Dendritic cell treated with granulocyte-macrophage colony-stimulating factor and Interleukin-4, amounts not matched to agents 40 ng/mL and 50 ng/mL, for 4 days (primary cell): ENCODE measurements around the gene ATP7B.

ENCODE experiments used
- H3K27ac Mint-ChIP-seq: one replicate; pipeline ENCODE4 v1.8.0; 2022; ENCODE audit warnings: mild to moderate bottlenecking, mixed read lengths
- H3K27me3 Mint-ChIP-seq: one replicate; pipeline ENCODE4 v1.8.0; 2022; ENCODE audit warnings: mild to moderate bottlenecking, mixed read lengths
- H3K36me3 Mint-ChIP-seq: one replicate; pipeline ENCODE4 v1.8.0; 2022; ENCODE audit warnings: low read depth, mixed read lengths
- H3K4me1 Mint-ChIP-seq: one replicate; pipeline ENCODE4 v1.8.0; 2022; ENCODE audit warnings: low read depth, mixed read lengths
- H3K4me3 Mint-ChIP-seq: one replicate; pipeline ENCODE4 v1.8.0; 2022; ENCODE audit warnings: mild to moderate bottlenecking, moderate library complexity, mixed read lengths
- H3K9me3 Mint-ChIP-seq: one replicate; pipeline ENCODE4 v1.8.0; 2022; ENCODE audit warnings: mixed read lengths
- intact Hi-C: fragments of 100-400 bp; cut with micrococcal nuclease; formaldehyde crosslinking; loops from one replicate; pipeline ENCODE4 v1.15.0; 2022

Gene ATP7B

DNA sequence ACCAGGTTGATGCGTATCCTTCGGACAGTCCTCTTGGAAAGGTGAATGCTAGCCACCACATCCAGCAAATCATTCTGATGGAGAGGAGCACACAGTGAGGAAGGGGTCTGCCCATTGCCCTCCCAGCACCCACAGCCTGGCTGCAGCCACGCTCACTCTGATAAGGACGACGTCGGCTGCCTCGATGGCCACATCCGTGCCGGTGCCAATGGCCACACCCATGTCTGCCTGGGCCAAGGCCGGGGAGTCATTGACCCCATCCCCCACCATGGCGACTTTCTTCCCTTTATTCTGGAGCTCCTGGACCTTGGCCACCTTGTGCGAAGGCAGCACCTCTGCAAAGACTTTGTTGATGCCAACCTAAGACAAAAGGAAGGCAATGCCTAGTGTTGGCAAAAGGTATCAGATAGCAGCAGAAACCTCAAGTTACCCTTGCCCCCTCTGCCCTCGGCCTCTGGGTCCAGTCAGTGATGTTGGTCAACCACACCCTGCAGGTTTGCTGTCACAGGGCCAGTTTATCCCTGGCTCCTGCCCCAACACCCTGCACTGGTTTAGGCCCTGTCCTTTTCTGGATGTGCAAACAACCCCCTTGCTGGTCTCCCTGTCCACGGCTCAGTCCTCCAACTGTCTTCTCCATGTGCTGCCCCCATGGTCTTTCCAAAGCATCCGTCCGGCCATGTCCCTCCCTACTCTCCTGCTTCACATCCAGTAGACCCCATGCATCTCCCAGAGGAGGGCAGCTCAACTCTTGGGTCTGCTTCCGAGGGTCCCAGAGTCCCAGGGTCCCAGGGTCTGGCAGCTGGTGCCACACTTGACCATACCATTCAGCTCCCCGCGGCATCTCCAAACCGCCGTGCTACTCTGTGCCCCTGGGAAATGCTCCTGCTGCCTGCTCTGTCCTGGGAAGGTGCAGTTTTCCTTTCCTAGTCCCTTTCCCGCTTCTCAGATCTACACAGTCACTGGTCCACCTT is 73.6 kb downstream of the ATP7B start:
- Mint-ChIP-seq H3K9me3 (no peaks in the 10 kb centered on the region), H3K4me1 (no peaks in the 10 kb centered on the region), H3K36me3 (no peaks in the 10 kb centered on the region), H3K27ac (no peak overlapping the region), H3K4me3 (no peak overlapping the region), H3K27me3 (no peaks in the 10 kb centered on the region)
- intact Hi-C loops, result no loop called here

- no peaks in the 10 kb centered on the region for H3K27me3 Mint-ChIP-seq
- H3K27ac Mint-ChIP-seq, result no peak overlapping the region
- no peaks in the 10 kb centered on the region for H3K4me1 Mint-ChIP-seq
- no peak overlapping the region for H3K4me3 Mint-ChIP-seq
- intact Hi-C loops, result no loop called here
- H3K36me3 Mint-ChIP-seq, result no peaks in the 10 kb centered on the region
- H3K9me3 Mint-ChIP-seq, result no peaks in the 10 kb centered on the region
Observed at GRCh38 chr13:51935326-51936171, 75.7 kb downstream of the ATP7B start.

GRCh38 chr13:51934461-51935087 is 76.7 kb downstream of the ATP7B start:
- H3K4me1 Mint-ChIP-seq, result no peaks in the 10 kb centered on the region
- intact Hi-C loops, result no loop called here
- H3K36me3 Mint-ChIP-seq, result no peaks in the 10 kb centered on the region
- no peak overlapping the region for H3K4me3 Mint-ChIP-seq
- H3K9me3 Mint-ChIP-seq, result no peaks in the 10 kb centered on the region
- H3K27ac Mint-ChIP-seq, result no peak overlapping the region
- H3K27me3 Mint-ChIP-seq, result no peaks in the 10 kb centered on the region

DNA sequence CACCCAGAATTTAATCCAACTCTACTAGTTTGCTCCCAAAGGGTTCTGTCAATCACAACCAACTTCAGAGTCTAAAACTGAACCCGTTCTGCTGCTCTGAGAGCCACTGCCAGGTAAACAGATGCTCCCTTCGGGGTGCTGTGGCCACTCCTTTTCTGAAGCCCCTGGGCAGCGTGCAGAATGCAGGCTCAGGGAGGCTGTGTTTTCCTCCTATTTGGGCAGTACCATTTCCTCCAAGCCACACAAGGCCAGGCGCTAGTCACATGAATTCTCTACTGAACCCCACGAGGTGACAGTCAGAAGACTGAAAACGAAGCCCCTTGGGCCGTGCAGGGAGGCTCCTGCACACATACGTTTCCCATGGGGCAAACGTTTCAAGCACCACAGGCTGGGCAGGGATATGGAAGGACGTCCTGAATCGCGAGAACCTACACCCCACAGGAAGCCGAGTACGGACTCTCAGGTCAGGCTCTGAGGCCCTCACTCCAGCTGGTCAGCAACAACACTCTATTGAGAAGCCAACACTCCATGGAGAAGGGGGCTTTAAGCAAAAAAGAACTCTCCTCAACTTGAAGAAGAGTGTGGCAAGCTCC is 77.7 kb downstream of the ATP7B start:
- Mint-ChIP-seq H3K27me3 (no peaks in the 10 kb centered on the region), H3K27ac (no peak overlapping the region), H3K4me1 (no peaks in the 10 kb centered on the region), H3K9me3 (no peaks in the 10 kb centered on the region), H3K4me3 (no peak overlapping the region), H3K36me3 (no peaks in the 10 kb centered on the region)
- intact Hi-C loops, result no loop called here

GRCh38 chr13:51932231-51932630 is 79.0 kb downstream of the ATP7B start:
- no peak overlapping the region for H3K4me3 Mint-ChIP-seq
- no peaks in the 10 kb centered on the region for H3K4me1 Mint-ChIP-seq
- intact Hi-C loops, result no loop called here
- no peaks in the 10 kb centered on the region for H3K36me3 Mint-ChIP-seq
- H3K27me3 Mint-ChIP-seq, result no peaks in the 10 kb centered on the region
- H3K9me3 Mint-ChIP-seq, result no peaks in the 10 kb centered on the region
- H3K27ac Mint-ChIP-seq, result no peak overlapping the region

DNA sequence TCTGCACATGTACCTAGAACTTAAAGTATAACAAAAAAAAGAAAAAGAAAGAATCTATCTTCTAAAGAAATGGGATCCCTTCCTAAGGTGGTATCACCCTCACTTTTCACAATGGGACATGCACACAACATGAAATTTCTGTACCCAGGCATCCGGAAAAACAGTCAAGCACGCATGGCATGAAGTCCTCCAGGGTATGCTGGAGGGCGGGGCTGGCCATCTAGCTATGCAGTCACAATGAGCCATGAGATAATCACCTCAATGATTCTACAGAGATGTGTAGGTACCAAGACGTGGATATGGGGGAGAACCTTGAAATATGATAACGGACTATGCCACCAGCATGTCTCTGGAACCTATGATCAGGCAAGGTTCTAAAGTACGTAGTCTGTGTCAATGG is 79.6 kb downstream of the ATP7B start:
- no peaks in the 10 kb centered on the region for H3K27me3 Mint-ChIP-seq
- H3K36me3 Mint-ChIP-seq, result no peaks in the 10 kb centered on the region
- no peaks in the 10 kb centered on the region for H3K4me1 Mint-ChIP-seq
- intact Hi-C loops, result no loop called here
- no peak overlapping the region for H3K27ac Mint-ChIP-seq
- H3K4me3 Mint-ChIP-seq, result no peak overlapping the region
- H3K9me3 Mint-ChIP-seq, result no peaks in the 10 kb centered on the region

GRCh38 chr13:51929699-51930098 is 81.6 kb downstream of the ATP7B start:
- intact Hi-C loops, result no loop called here
- Mint-ChIP-seq H3K36me3 (no peaks in the 10 kb centered on the region), H3K4me3 (no peak overlapping the region), H3K9me3 (no peaks in the 10 kb centered on the region), H3K4me1 (peaks cover 5% of the 10 kb centered on the region), H3K27ac (no peak overlapping the region), H3K27me3 (no peaks in the 10 kb centered on the region)

DNA sequence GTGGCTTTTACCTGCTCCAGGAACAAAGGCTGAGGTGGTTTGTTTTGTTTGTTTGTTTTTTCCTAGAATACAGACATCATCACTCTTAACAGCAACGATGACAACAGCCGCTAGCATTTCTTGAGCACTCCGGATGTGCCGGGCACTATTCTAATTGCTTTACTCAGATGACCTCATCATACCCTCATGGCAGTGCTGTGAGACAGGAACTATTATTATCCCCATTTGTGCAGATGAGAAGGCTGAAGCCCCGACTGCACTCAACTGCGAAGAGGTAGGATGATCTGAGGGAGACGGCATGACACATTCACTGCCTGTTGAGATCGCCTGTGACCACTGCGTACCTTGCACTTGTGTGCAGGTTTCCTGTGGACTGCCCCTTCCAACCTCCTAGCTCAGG is 83.0 kb downstream of the ATP7B start:
- H3K9me3 Mint-ChIP-seq, result no peaks in the 10 kb centered on the region
- no peak overlapping the region for H3K27ac Mint-ChIP-seq
- no peak overlapping the region for H3K4me3 Mint-ChIP-seq
- H3K36me3 Mint-ChIP-seq, result no peaks in the 10 kb centered on the region
- H3K4me1 Mint-ChIP-seq, result peaks cover 5% of the 10 kb centered on the region
- H3K27me3 Mint-ChIP-seq, result peaks cover 3% of the 10 kb centered on the region
- intact Hi-C loops, result no loop called here

- H3K4me3 Mint-ChIP-seq, result no peak overlapping the region
- H3K4me1 Mint-ChIP-seq, result peaks cover 5% of the 10 kb centered on the region
- peaks cover 3% of the 10 kb centered on the region for H3K27me3 Mint-ChIP-seq
- no peak overlapping the region for H3K27ac Mint-ChIP-seq
- no peaks in the 10 kb centered on the region for H3K9me3 Mint-ChIP-seq
- intact Hi-C loops, result no loop called here
- H3K36me3 Mint-ChIP-seq, result no peaks in the 10 kb centered on the region
Observed at GRCh38 chr13:51927129-51927528, 84.1 kb downstream of the ATP7B start.

- no peak overlapping the region for H3K4me3 Mint-ChIP-seq
Observed at GRCh38 chr13:51926528-51926885, 84.7 kb downstream of the ATP7B start.

GRCh38 chr13:51925865-51926527 is 85.3 kb downstream of the ATP7B start:
- H3K9me3 Mint-ChIP-seq, result no peaks in the 10 kb centered on the region
- H3K27me3 Mint-ChIP-seq, result peaks cover 3% of the 10 kb centered on the region
- no peak overlapping the region for H3K27ac Mint-ChIP-seq
- intact Hi-C loops, result no loop called here
- H3K4me1 Mint-ChIP-seq, result peaks cover 5% of the 10 kb centered on the region
- H3K36me3 Mint-ChIP-seq, result no peaks in the 10 kb centered on the region
- H3K4me3 Mint-ChIP-seq, result no peak overlapping the region

More at GRCh38 chr13:51926528-51926885, 84.7 kb downstream of the ATP7B start:
- no peaks in the 10 kb centered on the region for H3K36me3 Mint-ChIP-seq
- H3K27me3 Mint-ChIP-seq, result peaks cover 3% of the 10 kb centered on the region
- no peaks in the 10 kb centered on the region for H3K9me3 Mint-ChIP-seq
- peaks cover 5% of the 10 kb centered on the region for H3K4me1 Mint-ChIP-seq
- intact Hi-C loops, result no loop called here
- H3K27ac Mint-ChIP-seq, result no peak overlapping the region

DNA sequence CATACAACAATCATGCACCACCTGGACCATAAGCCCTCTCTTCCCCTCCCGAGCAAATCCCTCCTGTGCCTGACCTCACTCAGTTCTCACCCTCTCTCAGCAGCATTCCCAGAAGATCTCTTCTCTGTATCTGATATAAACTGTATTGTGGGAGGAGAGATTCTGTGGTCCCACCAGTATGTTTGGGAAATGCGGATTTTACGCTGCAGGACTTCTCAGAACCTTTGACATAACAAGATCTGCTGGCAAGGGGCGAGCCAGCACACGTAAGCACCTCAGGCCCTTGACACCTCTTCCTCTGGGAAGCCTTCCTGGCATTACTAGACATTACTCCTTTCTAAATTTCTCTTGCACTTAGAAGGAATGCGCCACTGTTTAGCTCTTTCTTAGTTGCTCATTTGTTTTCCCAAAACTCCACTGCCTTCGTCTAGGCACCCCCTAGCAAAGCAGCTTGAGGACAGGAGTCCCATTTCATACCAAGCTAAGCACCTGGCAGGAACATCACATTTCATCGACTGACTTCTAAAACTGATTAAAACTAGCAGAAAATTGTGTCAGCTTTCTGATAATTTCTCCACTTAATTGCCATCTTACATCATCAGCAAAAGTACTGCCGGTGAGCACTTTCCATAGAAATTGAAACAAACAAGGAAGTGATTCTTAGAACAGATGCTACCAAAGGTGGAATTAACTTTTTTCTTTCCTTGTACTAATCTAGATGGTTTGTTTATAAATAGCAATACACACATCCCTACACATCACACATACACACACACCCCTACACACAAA is 86.3 kb downstream of the ATP7B start:
- no peaks in the 10 kb centered on the region for H3K9me3 Mint-ChIP-seq
- no peaks in the 10 kb centered on the region for H3K36me3 Mint-ChIP-seq
- peaks cover 3% of the 10 kb centered on the region for H3K27me3 Mint-ChIP-seq
- intact Hi-C loops, result no loop called here
- no peak overlapping the region for H3K27ac Mint-ChIP-seq
- H3K4me3 Mint-ChIP-seq, result no peak overlapping the region
- peaks cover 5% of the 10 kb centered on the region for H3K4me1 Mint-ChIP-seq
